HL-60 (cell line): Measurements from ENCODE around the gene MACROD1.

Experiments
- DNase-seq, 2 experiments: peaks; one replicate each; pipeline ENCODE4 v3.0.0-alpha.2; 2010 to 2020; ENCODE audit warnings: low read depth in 1 of 2, low spot score in 1 of 2
- H3K27ac ChIP-seq: fragments of 250-450 bp; sonication (Bioruptor Pico); replicated peaks from 2 replicates; pipeline ENCODE4 v1.5.1; 2020; ENCODE audit warnings: mild to moderate bottlenecking, moderate library complexity
- H3K27me3 ChIP-seq: fragments of 250-450 bp; sonication (Bioruptor Pico); 2 replicates; pipeline ENCODE4 v1.5.1; 2021; ENCODE audit warnings: mild to moderate bottlenecking, moderate library complexity; ENCODE audit not compliant: insufficient read depth, poor library complexity, severe bottlenecking
- H3K4me3 ChIP-seq: replicated peaks from 2 replicates; pipeline ENCODE4 v1.5.1; 2011; ENCODE audit warnings: mild to moderate bottlenecking, control low read depth, low read length; ENCODE audit not compliant: insufficient read depth
- CTCF ChIP-seq: IDR thresholded peaks from one replicate; pipeline ENCODE4 v1.5.1; 2011; ENCODE audit warnings: low read length, control low read depth, inconsistent platforms; ENCODE audit not compliant: insufficient read depth
- GABPA ChIP-seq: IDR thresholded peaks from 2 replicates; pipeline ENCODE4 v1.6.1; 2012; ENCODE audit warnings: low read depth
- POLR2AphosphoS5 ChIP-seq: IDR thresholded peaks from 2 replicates; pipeline ENCODE4 v1.6.1; 2012; ENCODE audit warnings: low read depth
- REST ChIP-seq: IDR thresholded peaks from 2 replicates; pipeline ENCODE4 v1.6.1; 2012; ENCODE audit warnings: low read depth; ENCODE audit not compliant: insufficient replicate concordance
- SPI1 ChIP-seq: IDR thresholded peaks from 2 replicates; pipeline ENCODE4 v1.6.1; 2012; ENCODE audit warnings: low read depth, mild to moderate bottlenecking, borderline replicate concordance

Gene MACROD1

GRCh38 chr11:64100782-64101353 lies 65.0 kb downstream of the MACROD1 start:
- Histone ChIP-seq H3K4me3 (no peak overlapping the region), H3K27ac (no peak overlapping the region), H3K27me3 (no peaks in the 10 kb centered on the region)
- TF ChIP-seq POLR2AphosphoS5: no peak
- no peak for TF ChIP-seq CTCF
- TF ChIP-seq SPI1: no peak
- no peak for TF ChIP-seq GABPA
- no peak for TF ChIP-seq REST
- no peak for DNase-seq

GRCh38 chr11:64100360-64100759 lies 65.6 kb downstream of the MACROD1 start:
- DNase-seq: no peak
- Histone ChIP-seq H3K27ac (no peak overlapping the region), H3K27me3 (no peaks in the 10 kb centered on the region), H3K4me3 (no peak overlapping the region)
- TF ChIP-seq POLR2AphosphoS5 (no peak), GABPA (no peak), SPI1 (no peak), REST (no peak), CTCF (no peak)

GRCh38 chr11:64099436-64099835 lies 66.5 kb downstream of the MACROD1 start:
- TF ChIP-seq SPI1 (no peak), GABPA (no peak), POLR2AphosphoS5 (no peak), REST (no peak), CTCF (no peak)
- Histone ChIP-seq H3K27me3 (no peaks in the 10 kb centered on the region), H3K27ac (no peak overlapping the region), H3K4me3 (no peak overlapping the region)
- no peak for DNase-seq
